Aorta (tissue), 5 donors: ENCODE results near the gene ABCB8. TPM values are rescaled to one million over a fixed set of nuclear protein-coding genes. Genes with fewer than 3 reads are reported as not detected.

Experiments used
- ATAC-seq: fragments of 200-7000 bp; cut with Tn5 transposase; one replicate; pipeline ENCODE4 v1.9.1; 2022; ENCODE audit warnings: moderate library complexity; ENCODE audit not compliant: low FRiP score
- DNase-seq, 2 donors: peaks; one replicate each; pipeline ENCODE4 v3.0.0-alpha.2; 2020
- H3K27ac ChIP-seq, 2 donors: one replicate each; pipeline ENCODE4 v1.5.1; 2013; ENCODE audit warnings: low read length in 2 of 2, mild to moderate bottlenecking in 2 of 2, moderate library complexity in 2 of 2, control low read depth in 1 of 2, inconsistent platforms in 1 of 2, low read depth in 1 of 2
- H3K27me3 ChIP-seq, 2 donors: one replicate each; pipeline ENCODE4 v1.6.1; 2013; ENCODE audit warnings: control low read depth in 1 of 2, low read length in 1 of 2, mild to moderate bottlenecking in 1 of 2, moderate library complexity in 1 of 2; ENCODE audit not compliant: insufficient read depth in 2 of 2, control insufficient read depth in 1 of 2
- H3K36me3 ChIP-seq, 2 donors: one replicate each; pipeline ENCODE4 v1.6.1; 2013; ENCODE audit warnings: control low read depth in 1 of 2, low read length in 1 of 2, mild to moderate bottlenecking in 1 of 2; ENCODE audit not compliant: insufficient read depth in 2 of 2, control insufficient read depth in 1 of 2
- H3K4me1 ChIP-seq, 2 donors: one replicate each; pipeline ENCODE4 v1.6.1; 2013; ENCODE audit warnings: low read length in 2 of 2, control low read depth in 1 of 2, mild to moderate bottlenecking in 1 of 2, moderate library complexity in 1 of 2; ENCODE audit not compliant: insufficient read depth in 2 of 2, control insufficient read depth in 1 of 2
- H3K4me3 ChIP-seq, 2 donors: one replicate each; pipeline ENCODE4 v1.5.1; 2013; ENCODE audit warnings: low read length in 2 of 2, control low read depth in 1 of 2, mild to moderate bottlenecking in 1 of 2
- H3K9me3 ChIP-seq: one replicate; pipeline ENCODE4 v1.6.1; 2013; ENCODE audit warnings: mild to moderate bottlenecking, low read length; ENCODE audit not compliant: control insufficient read depth
- WGBS, 2 donors: extraction: QIAGEN DNeasy Blood & Tissue Kit; methylation state at CpG; one replicate each; pipeline ENCODE4 v1.1.7; 2013; 5-methylcytosine and 5-hydroxymethylcytosine counted together
- intact Hi-C, 2 donors: fragments of 100-400 bp; cut with DNase I; formaldehyde crosslinking; loops; one replicate each; pipeline versions ENCODE4 v1.14.2 to v1.15.0; 2022
- polyA plus RNA-seq, 2 donors: library from polyadenylated mRNA; stranded (reverse); fragments of 200-250 nt; gene quantifications; one replicate each; pipeline ENCODE4 v1.2.3, GENCODE V29; 2013
- total RNA-seq, 2 donors: library from RNA; stranded (reverse); fragmentation: NEBNext Ultra II Directional; extraction: Animal tissue kit (Norgen Biotek cat#: 25700); gene quantifications; one replicate each; pipeline ENCODE4 v1.2.1, GENCODE V29; 2021
- donor health status: healthy with polysubstance abuse.
- donor health status: Bipolar disorder and iron deficiency.
- donor health status: DM: no; HTN: no; CAD: no.
- donor health status: DM: no; HTN: no; CAD: no.
- donor health status: DM: yes; HTN: yes; CAD: no.

The ABCB8 gene
- total and polyA plus RNA-seq, 4 donors = 5.5 to 39.7 (median 24.7) TPM

- H3K36me3 ChIP-seq = no peaks in the 10 kb centered on the region
- ATAC-seq (no peak), DNase-seq (no peak)
- no peak overlapping the region for H3K4me3 ChIP-seq
- no peaks in the 10 kb centered on the region for H3K27me3 ChIP-seq
- no peaks in the 10 kb centered on the region for H3K9me3 ChIP-seq
- 93 to 97% methylated on average over 6 of the region's 6 CpGs for WGBS, 2 donors
- no peaks in the 10 kb centered on the region for H3K4me1 ChIP-seq
- no peak overlapping the region for H3K27ac ChIP-seq
- intact Hi-C loops = no loop called here
These were observed 65.5 kb downstream of the ABCB8 start for GRCh38 chr7:151093748-151094147.

GRCh38 chr7:151094675-151095074 lies 66.4 kb downstream of the ABCB8 start:
- H3K9me3 ChIP-seq = no peaks in the 10 kb centered on the region
- ATAC-seq (no peak), DNase-seq (no peak)
- H3K27ac ChIP-seq = no peak overlapping the region
- no peak overlapping the region for H3K4me3 ChIP-seq
- H3K27me3 ChIP-seq = no peaks in the 10 kb centered on the region
- H3K36me3 ChIP-seq = no peaks in the 10 kb centered on the region
- H3K4me1 ChIP-seq = no peaks in the 10 kb centered on the region
- intact Hi-C loops = no loop called here
- 87 to 89% methylated on average over 5 of the region's 5 CpGs for WGBS, 2 donors

DNA sequence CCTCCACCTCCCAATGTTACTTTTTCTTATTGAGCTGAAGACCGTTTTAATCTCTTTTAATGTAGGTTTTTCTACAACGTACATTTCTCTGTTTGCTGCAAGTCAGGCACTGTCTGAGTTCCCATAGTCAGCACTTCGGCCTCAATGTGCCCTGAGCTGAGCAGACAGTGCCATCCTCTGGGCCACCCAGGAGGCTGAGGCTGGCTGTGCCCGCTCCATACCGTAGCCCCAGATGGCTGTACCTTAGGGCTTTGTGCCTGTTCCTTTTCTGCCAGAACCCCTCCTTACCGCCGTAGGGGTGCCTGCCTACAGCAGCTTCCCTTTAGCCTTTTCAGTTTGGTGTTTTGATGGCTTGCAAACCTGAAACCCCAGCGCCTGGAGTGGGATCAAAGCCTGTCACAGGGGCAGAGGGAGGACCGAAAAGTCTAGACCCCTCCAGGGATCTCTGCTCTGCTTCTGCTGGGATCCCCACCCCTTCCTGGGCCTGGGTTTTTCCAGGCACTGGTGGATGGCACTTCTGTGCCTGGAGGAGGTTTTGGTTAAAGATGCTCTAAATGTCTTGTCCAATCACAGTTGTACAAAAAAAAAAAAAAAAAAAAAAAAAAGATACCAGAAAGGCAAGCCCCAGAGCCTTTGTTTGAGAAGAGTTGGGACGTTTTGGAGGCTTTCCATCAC lies 67.0 kb downstream of the ABCB8 start:
- H3K4me1 ChIP-seq = no peaks in the 10 kb centered on the region

DNA sequence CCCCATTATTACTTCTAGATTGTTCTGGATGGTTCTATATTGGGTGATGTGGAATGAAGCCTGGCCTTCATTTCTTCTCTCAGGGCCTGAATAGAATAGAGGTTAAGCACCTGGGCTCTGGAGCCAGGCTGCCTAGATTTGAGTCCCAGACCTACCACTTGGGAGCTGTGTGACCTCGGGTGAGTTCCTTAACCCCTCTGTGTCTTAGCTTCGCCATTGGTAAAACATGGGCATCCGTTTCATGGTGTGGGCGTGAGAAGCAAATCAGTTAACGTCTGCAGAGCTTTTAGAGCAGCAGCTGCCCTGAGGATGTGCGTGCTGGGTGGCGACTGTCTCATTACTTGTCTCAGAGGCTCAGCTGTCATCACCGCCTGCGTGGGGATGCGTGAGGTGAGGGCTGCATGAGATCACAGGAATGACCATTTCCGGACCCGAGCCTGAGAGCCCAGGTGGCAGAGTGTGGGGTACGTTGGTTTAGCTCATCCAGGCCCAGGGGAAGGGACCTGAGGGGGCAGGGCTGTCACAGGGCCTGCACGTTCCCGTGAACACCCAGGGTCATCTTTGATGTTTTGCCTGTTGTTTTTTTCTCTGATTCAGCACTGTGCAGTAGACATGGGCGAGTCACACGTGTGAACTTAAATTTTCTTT lies 67.7 kb downstream of the ABCB8 start:
- H3K36me3 ChIP-seq = no peaks in the 10 kb centered on the region
- intact Hi-C loops = no loop called here
- no peaks in the 10 kb centered on the region for H3K27me3 ChIP-seq
- ATAC-seq = no peak
- DNase-seq = no peak
- no peaks in the 10 kb centered on the region for H3K9me3 ChIP-seq
- no peak overlapping the region for H3K4me3 ChIP-seq
- H3K4me1 ChIP-seq = no peaks in the 10 kb centered on the region
- no peak overlapping the region for H3K27ac ChIP-seq
- 85 to 88% methylated on average over 17 of the region's 17 CpGs for WGBS, 2 donors

More for the DNA sequence above, 67.0 kb downstream of the ABCB8 start:
- intact Hi-C loops = no loop called here
- no peaks in the 10 kb centered on the region for H3K36me3 ChIP-seq
- ATAC-seq (no peak), DNase-seq (no peak)
- no peak overlapping the region for H3K27ac ChIP-seq
- H3K27me3 ChIP-seq = no peaks in the 10 kb centered on the region
- 75 to 81% methylated on average over 10 of the region's 10 CpGs for WGBS, 2 donors
- no peak overlapping the region for H3K4me3 ChIP-seq
- H3K9me3 ChIP-seq = no peaks in the 10 kb centered on the region

Other genes with a start within 250 kb of the ABCB8 start
- gene TMEM176B, start 228.1 kb upstream of the ABCB8 start, total RNA-seq = 10 to 100 TPM; 34.3 to 85.5 TPM
- gene TMEM176B, start 228.1 kb upstream of the ABCB8 start, polyA plus RNA-seq = 10 to 100 TPM in 1 of 2 donors, 1 to 10 TPM in 1; 6.5 to 26.8 TPM
- gene TMEM176A, start 227.7 kb upstream of the ABCB8 start, total RNA-seq = 10 to 100 TPM; 30.7 to 77.7 TPM
- 10 to 100 TPM in 1 of 2 donors, 1 to 10 TPM in 1; 3.7 to 43.3 TPM for gene TMEM176A, start 227.7 kb upstream of the ABCB8 start, polyA plus RNA-seq
- gene AOC1, start 175.9 kb upstream of the ABCB8 start, total RNA-seq = under 1 TPM in 1 of 2 donors, not detected in 1; 0.72 TPM
- gene AOC1, start 175.9 kb upstream of the ABCB8 start, polyA plus RNA-seq = 10 to 100 TPM in 1 of 2 donors, under 1 TPM in 1; 0.23 to 17.9 TPM
- 1 to 10 TPM in 1 of 2 donors, under 1 TPM in 1; 0.65 to 2.4 TPM for gene KCNH2, start 50.1 kb upstream of the ABCB8 start, total RNA-seq
- under 1 TPM; 0.23 to 0.63 TPM for gene KCNH2, start 50.1 kb upstream of the ABCB8 start, polyA plus RNA-seq
- 10 to 100 TPM; 28.1 to 32.4 TPM for gene NOS3, start 37.4 kb upstream of the ABCB8 start, total RNA-seq
- gene NOS3, start 37.4 kb upstream of the ABCB8 start, polyA plus RNA-seq = 10 to 100 TPM in 1 of 2 donors, under 1 TPM in 1; 0.63 to 17.3 TPM
- gene ATG9B, start 4.0 kb upstream of the ABCB8 start, total RNA-seq = under 1 TPM in 1 of 2 donors, not detected in 1; 0.12 TPM
- gene ATG9B, start 4.0 kb upstream of the ABCB8 start, polyA plus RNA-seq = not detected
- gene ASIC3, start 20.1 kb downstream of the ABCB8 start, total RNA-seq = 1 to 10 TPM; 1.7 to 2.9 TPM
- 1 to 10 TPM in 1 of 2 donors, not detected in 1; 7.1 TPM for gene ASIC3, start 20.1 kb downstream of the ABCB8 start, polyA plus RNA-seq
- 1 to 10 TPM; 4.1 to 6.6 TPM for gene CDK5, start 29.4 kb downstream of the ABCB8 start, total RNA-seq
- 1 to 10 TPM; 6.0 to 8.9 TPM for gene CDK5, start 29.4 kb downstream of the ABCB8 start, polyA plus RNA-seq
- gene SLC4A2, start 31.1 kb downstream of the ABCB8 start, total RNA-seq = 100 to 1,000 TPM; 118 to 128 TPM
- gene SLC4A2, start 31.1 kb downstream of the ABCB8 start, polyA plus RNA-seq = 100 to 1,000 TPM in 1 of 2 donors, 10 to 100 TPM in 1; 37.1 to 215 TPM
- gene FASTK, start 52.4 kb downstream of the ABCB8 start, total RNA-seq = 10 to 100 TPM; 45.6 to 56.6 TPM
- gene FASTK, start 52.4 kb downstream of the ABCB8 start, polyA plus RNA-seq = 100 to 1,000 TPM in 1 of 2 donors, 10 to 100 TPM in 1; 58.4 to 216 TPM
- gene TMUB1, start 55.0 kb downstream of the ABCB8 start, total RNA-seq = 10 to 100 TPM; 32.7 to 33.9 TPM
- gene TMUB1, start 55.0 kb downstream of the ABCB8 start, polyA plus RNA-seq = 10 to 100 TPM; 19.0 to 72.4 TPM
- 100 to 1,000 TPM in 1 of 2 donors, 10 to 100 TPM in 1; 60.6 to 115 TPM for gene AGAP3, start 58.0 kb downstream of the ABCB8 start, total RNA-seq
- gene AGAP3, start 58.0 kb downstream of the ABCB8 start, polyA plus RNA-seq = 100 to 1,000 TPM in 1 of 2 donors, 10 to 100 TPM in 1; 21.5 to 105 TPM
- gene GBX1, start 139.2 kb downstream of the ABCB8 start, total RNA-seq = not detected
- gene GBX1, start 139.2 kb downstream of the ABCB8 start, polyA plus RNA-seq = not detected
- not detected for gene ASB10, start 158.8 kb downstream of the ABCB8 start, total RNA-seq
- gene ASB10, start 158.8 kb downstream of the ABCB8 start, polyA plus RNA-seq = not detected
- gene H2BK1, start 182.0 kb downstream of the ABCB8 start, total RNA-seq = 1 to 10 TPM in 1 of 2 donors, not detected in 1; 2.2 TPM
- not detected for gene H2BK1, start 182.0 kb downstream of the ABCB8 start, polyA plus RNA-seq
- gene ABCF2, start 198.8 kb downstream of the ABCB8 start, total RNA-seq = 10 to 100 TPM; 15.8 to 25.8 TPM
- gene ABCF2, start 198.8 kb downstream of the ABCB8 start, polyA plus RNA-seq = 10 to 100 TPM; 14.3 to 15.9 TPM
- 10 to 100 TPM; 49.1 to 51.6 TPM for gene CHPF2, start 204.0 kb downstream of the ABCB8 start, total RNA-seq
- 10 to 100 TPM in 1 of 2 donors, 1 to 10 TPM in 1; 7.8 to 53.5 TPM for gene CHPF2, start 204.0 kb downstream of the ABCB8 start, polyA plus RNA-seq
- gene SMARCD3, start 220.2 kb downstream of the ABCB8 start, total RNA-seq = 10 to 100 TPM; 52.4 to 84.4 TPM
- gene SMARCD3, start 220.2 kb downstream of the ABCB8 start, polyA plus RNA-seq = 100 to 1,000 TPM in 1 of 2 donors, 10 to 100 TPM in 1; 48.5 to 182 TPM